Endometrium (tissue), 2 donors: Measurements from ENCODE around the gene CSNK1D.

ENCODE experiments used
- FAIRE-seq: peaks from 2 replicates; lab custom pipeline; 2012; peaks lifted over from hg19 to GRCh38; lab: Jason Lieb, UNC
- donor health status: control.
- donor health status: control.

CSNK1D gene

GRCh38 chr17:82240506-82241182 lies 32.9 kb downstream of the CSNK1D start:
- no peak for FAIRE-seq

- FAIRE-seq, result no peak
Measured at GRCh38 chr17:82239926-82240505, 33.5 kb downstream of the CSNK1D start.

GRCh38 chr17:82239401-82239925 lies 34.0 kb downstream of the CSNK1D start:
- no peak for FAIRE-seq

- FAIRE-seq, result peak; percentile 96
Measured at GRCh38 chr17:82238472-82239201, 34.9 kb downstream of the CSNK1D start.

- no peak for FAIRE-seq
Measured at GRCh38 chr17:82237746-82238471, 35.6 kb downstream of the CSNK1D start.

- FAIRE-seq, result no peak
Measured at GRCh38 chr17:82237083-82237745, 36.3 kb downstream of the CSNK1D start.

- no peak for FAIRE-seq
Measured at GRCh38 chr17:82236142-82236971, 37.1 kb downstream of the CSNK1D start.

- no peak for FAIRE-seq
Measured at GRCh38 chr17:82235775-82236141, 37.7 kb downstream of the CSNK1D start.

GRCh38 chr17:82235056-82235774 lies 38.3 kb downstream of the CSNK1D start:
- FAIRE-seq, result no peak

- no peak for FAIRE-seq
Measured at GRCh38 chr17:82234211-82235055, 39.1 kb downstream of the CSNK1D start.

- no peak for FAIRE-seq
Measured at GRCh38 chr17:82232876-82233785, 40.4 kb downstream of the CSNK1D start.

- FAIRE-seq, result no peak
Measured at GRCh38 chr17:82232322-82232820, 41.1 kb downstream of the CSNK1D start.

- no peak for FAIRE-seq
Measured at GRCh38 chr17:82231562-82232321, 41.8 kb downstream of the CSNK1D start.

GRCh38 chr17:82231312-82231561 lies 42.3 kb downstream of the CSNK1D start:
- no peak for FAIRE-seq

GRCh38 chr17:82230609-82231311 lies 42.7 kb downstream of the CSNK1D start:
- FAIRE-seq, result no peak

GRCh38 chr17:82229698-82230608 lies 43.5 kb downstream of the CSNK1D start:
- no peak for FAIRE-seq
